ENCODE results near the gene SEPTIN12. TPM values are rescaled to one million over a fixed set of nuclear protein-coding genes. Genes with fewer than 3 reads are reported as not detected.

The SEPTIN12 gene
- total and polyA plus RNA-seq, 2 donors (not counting 1 experiment from before 2014, with no cell fraction given), result 0.07 TPM; not detected in 1

- Mint-ChIP-seq H3K27me3 (no peaks in the 10 kb centered on the region), H3K4me3 (no peak overlapping the region), H3K4me1 (peaks cover 22% of the 10 kb centered on the region), H3K9me3 (ENCODE audit: insufficient read depth) (no peaks in the 10 kb centered on the region), H3K27ac (no peak overlapping the region)
- Histone ChIP-seq H3K9ac (ENCODE audit: low read length) (no peak overlapping the region), H3K9me3 (ENCODE audit: control extremely low read depth in 1 of 3, control insufficient read depth in 2 of 3, insufficient read depth in 1 of 3, low read length in 2 of 3) (peaks cover 0 to 6% (median 0%) of the 10 kb centered on the region in 3 donors), H3K36me3 (replicated peaks in 1 of 2; ENCODE audit: control extremely low read depth in 1 of 2, control insufficient read depth in 1 of 2, extremely low read depth in 1 of 2, insufficient read depth in 2 of 2, low read length in 1 of 2) (peaks cover 2 to 41% of the 10 kb centered on the region in 2 experiments), H2AFZ (ENCODE audit: insufficient read depth, low read depth, low read length, poor library complexity, severe bottlenecking) (no peak overlapping the region), H3K27me3 (replicated peaks in 1 of 4; ENCODE audit: control extremely low read depth in 1 of 4, control insufficient read depth in 3 of 4, insufficient read depth in 4 of 4, low read length in 3 of 4) (no peaks in the 10 kb centered on the region), H3K4me2 (replicated peaks; ENCODE audit: low read depth, low read length, poor library complexity, severe bottlenecking) (no peak overlapping the region), H4K20me1 (ENCODE audit: control insufficient read depth, insufficient read depth, low read length, poor library complexity, severe bottlenecking) (peaks cover 4% of the 10 kb centered on the region), H3K79me2 (ENCODE audit: control insufficient read depth, insufficient read depth, low read length) (peaks cover 20% of the 10 kb centered on the region), H3K4me3 (ENCODE audit: control extremely low read depth in 1 of 5, extremely low read depth in 1 of 5, insufficient read depth in 1 of 5, low read depth in 2 of 5, low read length in 4 of 5) (no peak overlapping the region), H3K4me1 (ENCODE audit: control insufficient read depth in 2 of 2, insufficient read depth in 2 of 2, low read length in 2 of 2) (peaks cover 0 to 19% of the 10 kb centered on the region in 2 donors), H3K27ac (ENCODE audit: low read length in 2 of 2) (no peak overlapping the region)
- TF ChIP-seq CTCF (IDR thresholded peaks at IDR 0.05) (no peak), EZH2 (IDR thresholded peaks at IDR 0.05; ENCODE audit: borderline replicate concordance, insufficient read depth, low read depth, low read length, poor library complexity, severe bottlenecking) (no peak)
- DNase-seq, result no peak
- ChIA-PET POLR2A (no interaction called here), CTCF (no interaction called here)
- intact Hi-C loops (cut with micrococcal nuclease), result no loop called here
- WGBS (ENCODE audit: insufficient coverage), result 98% methylated on average over 7 of the region's 8 CpGs
- no peak for ATAC-seq (ENCODE audit: low read depth)
Measured at GRCh38 chr16:4750896-4751295, 37.2 kb downstream of the SEPTIN12 start.

- no peak overlapping the region for H3K4me3 ChIP-seq (ENCODE audit: control extremely low read depth in 1 of 5, extremely low read depth in 1 of 5, insufficient read depth in 1 of 5, low read depth in 2 of 5, low read length in 4 of 5)
- intact Hi-C loops (cut with micrococcal nuclease), result no loop called here
- H2AFZ ChIP-seq (ENCODE audit: insufficient read depth, low read depth, low read length, poor library complexity, severe bottlenecking), result no peak overlapping the region
- no peak overlapping the region for H3K4me2 ChIP-seq (replicated peaks; ENCODE audit: low read depth, low read length, poor library complexity, severe bottlenecking)
- peaks cover 0 to 2% (median 0%) of the 10 kb centered on the region in 3 donors for H3K9me3 ChIP-seq (ENCODE audit: control extremely low read depth in 1 of 3, control insufficient read depth in 2 of 3, insufficient read depth in 1 of 3, low read length in 2 of 3)
- peaks cover 1% of the 10 kb centered on the region for H4K20me1 ChIP-seq (ENCODE audit: control insufficient read depth, insufficient read depth, low read length, poor library complexity, severe bottlenecking)
- ChIA-PET CTCF (interaction anchor here (0.6 kb wide), 1 partner anchor 108 kb away, joined by 5 read pairs; no protein-coding TSS in a partner anchor), POLR2A (no interaction called here)
- DNase-seq (no peak), ATAC-seq (ENCODE audit: low read depth) (no peak)
- Mint-ChIP-seq H3K27me3 (no peaks in the 10 kb centered on the region), H3K27ac (no peak overlapping the region), H3K4me3 (no peak overlapping the region), H3K9me3 (ENCODE audit: insufficient read depth) (no peaks in the 10 kb centered on the region), H3K4me1 (peaks cover 22% of the 10 kb centered on the region)
- TF ChIP-seq EZH2 (IDR thresholded peaks at IDR 0.05; ENCODE audit: borderline replicate concordance, insufficient read depth, low read depth, low read length, poor library complexity, severe bottlenecking), result no peak
- peaks cover 0 to 19% of the 10 kb centered on the region in 2 donors for H3K4me1 ChIP-seq (ENCODE audit: control insufficient read depth in 2 of 2, insufficient read depth in 2 of 2, low read length in 2 of 2)
- WGBS (ENCODE audit: insufficient coverage), result 82% methylated on average over 6 of the region's 10 CpGs
- no peak overlapping the region for H3K9ac ChIP-seq (ENCODE audit: low read length)
- H3K27ac ChIP-seq (ENCODE audit: low read length in 2 of 2), result no peak overlapping the region
- H3K79me2 ChIP-seq (ENCODE audit: control insufficient read depth, insufficient read depth, low read length), result peaks cover 13% of the 10 kb centered on the region
- peaks cover 2 to 31% of the 10 kb centered on the region in 2 experiments for H3K36me3 ChIP-seq (replicated peaks in 1 of 2; ENCODE audit: control extremely low read depth in 1 of 2, control insufficient read depth in 1 of 2, extremely low read depth in 1 of 2, insufficient read depth in 2 of 2, low read length in 1 of 2)
- H3K27me3 ChIP-seq (replicated peaks in 1 of 4; ENCODE audit: control extremely low read depth in 1 of 4, control insufficient read depth in 3 of 4, insufficient read depth in 4 of 4, low read length in 3 of 4), result no peaks in the 10 kb centered on the region
Measured at GRCh38 chr16:4749700-4750257, 38.4 kb downstream of the SEPTIN12 start.

Data from B cell (primary cell).